Measurements from ENCODE around the gene HLA-DPB1.

HLA-DPB1 gene

DNA sequence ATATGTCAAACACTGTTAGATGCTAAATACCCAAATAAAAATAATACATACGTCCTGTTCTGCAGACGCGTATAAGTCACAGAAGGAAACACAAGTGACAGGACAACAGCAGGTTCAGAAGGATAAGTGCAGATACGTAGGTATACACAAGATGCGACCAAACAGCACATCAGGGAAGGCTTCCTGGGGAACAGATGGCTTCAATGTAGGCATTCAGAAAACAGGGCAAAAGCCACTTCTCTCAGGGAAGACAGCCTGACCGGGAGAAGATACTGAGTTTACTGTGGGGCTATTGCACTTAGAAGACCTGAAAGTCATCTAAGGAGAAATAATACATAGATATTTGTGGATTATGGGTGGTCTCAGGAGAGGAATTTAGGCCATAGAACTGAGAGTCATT lies 4.2 kb upstream of the HLA-DPB1 start:
- DNase-seq (ENCODE audit: low spot score), result no peak
- no peak for TF ChIP-seq CTCF (conservative IDR thresholded peaks at IDR 0.05; ENCODE audit: low read depth)
- ChIA-PET CTCF (no interaction called here), POLR2A (ENCODE audit: low non-redundant PET) (no interaction called here)
- H3K27ac ChIP-seq, result no peak overlapping the region

GRCh38 chr6:33072508-33073100 lies 3.2 kb upstream of the HLA-DPB1 start:
- CTCF ChIA-PET, result interaction anchor here (0.6 kb wide), 1 partner anchor 273 kb away, joined by 3 read pairs; no protein-coding TSS in a partner anchor
- POLR2A ChIA-PET (ENCODE audit: low non-redundant PET), result no interaction called here
- no peak for DNase-seq (ENCODE audit: low spot score)
- no peak for TF ChIP-seq CTCF (conservative IDR thresholded peaks at IDR 0.05; ENCODE audit: low read depth)
- H3K27ac ChIP-seq, result no peak overlapping the region

GRCh38 chr6:33073431-33073871 lies 2.3 kb upstream of the HLA-DPB1 start, which contains the start of gene HLA-DPA1:
Gene HLA-DPA1 (minus strand): TSS chr6:33073649.
- H3K27ac ChIP-seq, result no peak within 1 kb of the TSS
- CTCF ChIA-PET, result no interaction called here
- peak; percentile 27 for DNase-seq (ENCODE audit: low spot score)
- TF ChIP-seq CTCF (conservative IDR thresholded peaks at IDR 0.05; ENCODE audit: low read depth), result no peak
- POLR2A ChIA-PET (ENCODE audit: low non-redundant PET), result no interaction called here

DNA sequence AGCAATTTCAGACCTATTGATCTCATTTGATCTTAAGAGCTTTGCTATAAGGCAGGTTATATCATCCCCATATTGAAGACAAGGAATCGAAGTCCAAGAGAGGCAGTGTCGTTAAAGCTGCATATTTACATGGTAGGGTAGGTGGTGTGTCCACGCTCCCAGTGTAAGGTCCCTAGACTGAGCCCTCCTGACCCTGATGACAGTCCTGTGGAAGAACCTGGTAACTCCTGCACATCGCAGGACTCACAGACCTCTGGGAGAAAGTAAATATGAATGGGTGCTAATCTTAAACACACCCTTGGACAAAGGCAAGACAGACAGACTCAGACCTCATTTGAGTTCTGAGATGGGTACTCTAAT lies 602 bp upstream of the HLA-DPB1 start:
- CTCF ChIA-PET, result interaction anchor here (0.5 kb wide), 1 partner anchor 388 kb away, joined by 3 read pairs; no protein-coding TSS in a partner anchor
- DNase-seq (ENCODE audit: low spot score), result no peak
- no peak overlapping the region for H3K27ac ChIP-seq
- TF ChIP-seq CTCF (conservative IDR thresholded peaks at IDR 0.05; ENCODE audit: low read depth), result no peak
- POLR2A ChIA-PET (ENCODE audit: low non-redundant PET), result no interaction called here

- POLR2A ChIA-PET (ENCODE audit: low non-redundant PET), result no interaction called here
- no peak for TF ChIP-seq CTCF (conservative IDR thresholded peaks at IDR 0.05; ENCODE audit: low read depth)
Measured at GRCh38 chr6:33076406-33076934, 680 bp downstream of the HLA-DPB1 start.

GRCh38 chr6:33077908-33078307 lies 2.1 kb downstream of the HLA-DPB1 start:
- POLR2A ChIA-PET (ENCODE audit: low non-redundant PET), result no interaction called here
- CTCF ChIA-PET, result no interaction called here

More at GRCh38 chr6:33076406-33076934, 680 bp downstream of the HLA-DPB1 start:
- no peak overlapping the region for H3K27ac ChIP-seq
- DNase-seq (ENCODE audit: low spot score), result no peak
- CTCF ChIA-PET, result no interaction called here

More at GRCh38 chr6:33077908-33078307, 2.1 kb downstream of the HLA-DPB1 start:
- no peak for DNase-seq (ENCODE audit: low spot score)
- TF ChIP-seq CTCF (conservative IDR thresholded peaks at IDR 0.05; ENCODE audit: low read depth), result no peak
- H3K27ac ChIP-seq, result no peak overlapping the region
